GM12878 (cell line): ENCODE measurements around the gene BICRA. TPM values are rescaled to one million over a fixed set of nuclear protein-coding genes. Genes with fewer than 3 reads are reported as not detected.

Experiments
- ATF3 ChIP-seq: IDR thresholded peaks from 2 replicates; pipeline ENCODE4 v1.6.1; 2011; ENCODE audit warnings: low read depth, mild to moderate bottlenecking, low read length, moderate library complexity, borderline replicate concordance; ENCODE audit errors: extremely low read depth
- BRCA1 ChIP-seq: IDR thresholded peaks from 2 replicates; pipeline ENCODE4 v1.6.1; 2011; ENCODE audit warnings: low read depth, low read length, improper control_type of control experiment
- CHD2 ChIP-seq: IDR thresholded peaks from 2 replicates; pipeline ENCODE4 v1.6.1; 2011; ENCODE audit warnings: low read depth, low read length, improper control_type of control experiment, borderline replicate concordance
- ESRRA ChIP-seq: IDR thresholded peaks from 2 replicates; pipeline ENCODE4 v1.6.1; 2012; ENCODE audit warnings: mild to moderate bottlenecking, low read length, improper control_type of control experiment
- GABPA ChIP-seq: IDR thresholded peaks from 2 replicates; pipeline ENCODE4 v1.6.1; 2014; ENCODE audit warnings: antibody characterized with exemption, low read depth, mild to moderate bottlenecking, inconsistent platforms
- IRF3 ChIP-seq: fragments of 450-650 bp; IDR thresholded peaks from 2 replicates; pipeline ENCODE4 v1.6.1; 2014; ENCODE audit warnings: mild to moderate bottlenecking
- IRF4 ChIP-seq: IDR thresholded peaks from 2 replicates; pipeline ENCODE4 v1.6.1; 2011; ENCODE audit warnings: low read depth, low read length
- IRF5 ChIP-seq: fragments of 450-650 bp; IDR thresholded peaks from 2 replicates; pipeline ENCODE4 v1.6.1; 2017; ENCODE audit warnings: borderline replicate concordance
- JUNB ChIP-seq: IDR thresholded peaks from 2 replicates; pipeline ENCODE4 v1.6.1; 2016; ENCODE audit warnings: antibody characterized with exemption, mild to moderate bottlenecking
- JUND ChIP-seq: IDR thresholded peaks from 2 replicates; pipeline ENCODE4 v1.6.1; 2012; ENCODE audit warnings: low read depth, mild to moderate bottlenecking, low read length, improper control_type of control experiment, moderate library complexity
- KLF5 ChIP-seq: fragments of 450-650 bp; IDR thresholded peaks from 2 replicates; pipeline ENCODE4 v1.6.1; 2014; ENCODE audit warnings: mild to moderate bottlenecking; ENCODE audit not compliant: partially characterized antibody
- MEF2A ChIP-seq: IDR thresholded peaks from 2 replicates; pipeline ENCODE4 v1.6.1; 2011; ENCODE audit warnings: low read depth, mild to moderate bottlenecking, low read length, moderate library complexity; ENCODE audit not compliant: insufficient read depth
- MEF2B ChIP-seq: fragments of 450-650 bp; IDR thresholded peaks from 2 replicates; pipeline ENCODE4 v1.6.1; 2018; ENCODE audit warnings: mild to moderate bottlenecking, moderate library complexity; ENCODE audit not compliant: partially characterized antibody, poor library complexity, severe bottlenecking
- PAX8 ChIP-seq: fragments of 450-650 bp; IDR thresholded peaks from 2 replicates; pipeline ENCODE4 v1.6.1; 2017; ENCODE audit warnings: mild to moderate bottlenecking, moderate library complexity
- PML ChIP-seq: IDR thresholded peaks from 2 replicates; pipeline ENCODE4 v1.6.1; 2012; ENCODE audit warnings: low read length, inconsistent platforms
- POLR2AphosphoS2 ChIP-seq: IDR thresholded peaks from 2 replicates; pipeline ENCODE4 v1.6.1; 2011; ENCODE audit warnings: low read depth, mild to moderate bottlenecking, low read length, improper control_type of control experiment, moderate library complexity
- POU2F2 ChIP-seq: IDR thresholded peaks from 3 replicates; pipeline ENCODE4 v1.6.1; 2011; ENCODE audit warnings: low read depth, mild to moderate bottlenecking, low read length, borderline replicate concordance
- RCOR1 ChIP-seq: conservative IDR thresholded peaks from 2 replicates; pipeline ENCODE4 v1.6.1; 2012; ENCODE audit warnings: low read depth, low read length, improper control_type of control experiment
- RELA ChIP-seq: fragments of 450-650 bp; IDR thresholded peaks from 2 replicates; pipeline ENCODE4 v1.8.0; 2014; ENCODE audit warnings: borderline replicate concordance; ENCODE audit not compliant: partially characterized antibody
- SP1 ChIP-seq: IDR thresholded peaks from one replicate; pipeline ENCODE4 v1.6.1; 2011; ENCODE audit warnings: low read depth, low read length
- YBX1 ChIP-seq: fragments of 450-650 bp; IDR thresholded peaks from 2 replicates; pipeline ENCODE4 v1.6.1; 2016; ENCODE audit warnings: antibody characterized with exemption
- ZBTB40 ChIP-seq: fragments of 450-650 bp; IDR thresholded peaks from 2 replicates; pipeline ENCODE4 v1.6.1; 2016; ENCODE audit warnings: mild to moderate bottlenecking, moderate library complexity, borderline replicate concordance
- ZNF24 ChIP-seq: fragments of 450-650 bp; IDR thresholded peaks from 2 replicates; pipeline ENCODE4 v1.6.1; 2017; ENCODE audit warnings: antibody characterized with exemption, mild to moderate bottlenecking
- ZNF274 ChIP-seq: IDR thresholded peaks from one replicate; pipeline ENCODE4 v1.8.0; 2011; ENCODE audit not compliant: insufficient read length, insufficient read depth
- polyA plus RNA-seq, 11 experiments: library from polyadenylated mRNA; depleted of rRNA in 4 of 11; unstranded in 6 of 11; stranded (reverse) in 5 of 11; fragments of >200 nt; fragmentation: Nextera tagmentation in 4 of 11; fragmentation: Illumina TruSeq in 1 of 11; extraction: Ambion mirVana in 4 of 11; extraction: Trizol in 1 of 11; gene quantifications; 1 replicate in 1 of 11; 2 replicates in 10 of 11; pipeline versions ENCODE4 v1.2.1 to v1.2.3, GENCODE V29; 2011 to 2016; ENCODE audit warnings: inconsistent platforms in 2 of 11, missing spikeins in 2 of 11, low read depth in 1 of 11
- total RNA-seq, 4 experiments: library from RNA; depleted of rRNA in 3 of 4; stranded (reverse); fragments of >200 nt in 3 of 4; fragmentation: Illumina TruSeq in 1 of 4; extraction: Trizol in 1 of 4; gene quantifications; 2 replicates each; pipeline versions ENCODE4 v1.2.1 to v1.2.3, GENCODE V29; 2013 to 2021

Gene BICRA
- total and polyA plus RNA-seq, 10 of the 15 experiments (the other 5 are each of a cell fraction or from before 2014, with no cell fraction given), result 0.11 to 15.3 (median 1.3) TPM

- TF ChIP-seq MEF2B, result peak; percentile 7
- no peak for TF ChIP-seq GABPA
- TF ChIP-seq JUNB, result no peak
- 0 out of 2 replicates have a peak, but pooled peaks have one; percentile 16 for TF ChIP-seq CHD2
- peak; percentile 50; the same call in 1 of the 2 replicates for TF ChIP-seq IRF5
- TF ChIP-seq ATF3, result no peak
- TF ChIP-seq PAX8, result no peak
- TF ChIP-seq ESRRA, result no peak
- TF ChIP-seq POLR2AphosphoS2, result peak; percentile 84
- no peak for TF ChIP-seq ZNF24
- no peak; the same call in 1 of the 2 replicates for TF ChIP-seq IRF3
- no peak for TF ChIP-seq KLF5
- no peak for TF ChIP-seq IRF4
- TF ChIP-seq BRCA1, result no peak
- TF ChIP-seq YBX1, result no peak
- 0 out of 2 replicates have a peak, but pooled peaks have one; percentile 35 for TF ChIP-seq JUND
- peak; percentile 51; the same call in 1 of the 2 replicates for TF ChIP-seq PML
- peak; percentile 80; the same call in 2 of the 3 replicates for TF ChIP-seq POU2F2
- TF ChIP-seq ZBTB40, result peak; percentile 42
- peak; percentile 88 for TF ChIP-seq SP1
- 0 out of 2 replicates have a peak, but pooled peaks have one; percentile 50 for TF ChIP-seq RCOR1
- peak; percentile 27 for TF ChIP-seq RELA
- no peak for TF ChIP-seq MEF2A
- no peak for TF ChIP-seq ZNF274
These were observed 8.4 kb upstream of the BICRA start (continued) for GRCh38 chr19:47600246-47601179.
